Mesothelial cell of epicardium (in vitro differentiated cells): ENCODE data around the gene CPAMD8. TPM values are rescaled to one million over a fixed set of nuclear protein-coding genes. Genes with fewer than 3 reads are reported as not detected.

Experiments used
- DNase-seq, 2 experiments: peaks; one replicate each; pipeline ENCODE4 v3.0.0; 2021; ENCODE audit warnings: low spot score in 2 of 2; ENCODE audit not compliant: unreplicated experiment in 2 of 2
- H3K27ac Mint-ChIP-seq: 2 replicates; pipeline ENCODE4 v1.8.0; 2021; ENCODE audit warnings: mixed read lengths
- H3K27me3 Mint-ChIP-seq: 2 replicates; pipeline ENCODE4 v1.8.0; 2021; ENCODE audit warnings: low read depth, mixed read lengths
- H3K36me3 Mint-ChIP-seq: 2 replicates; pipeline ENCODE4 v1.8.0; 2021; ENCODE audit warnings: mixed read lengths
- H3K4me1 Mint-ChIP-seq: 2 replicates; pipeline ENCODE4 v1.8.0; 2021; ENCODE audit warnings: mixed read lengths
- H3K4me3 Mint-ChIP-seq: 2 replicates; pipeline ENCODE4 v1.8.0; 2021; ENCODE audit warnings: mild to moderate bottlenecking, moderate library complexity, mixed read lengths
- H3K9me3 Mint-ChIP-seq: 2 replicates; pipeline ENCODE4 v1.8.0; 2021; ENCODE audit warnings: mixed read lengths
- CTCF ChIP-seq: fragments of 200-600 bp; sonication (generic); IDR thresholded peaks from one replicate; pipeline ENCODE4 v1.5.0; 2021; ENCODE audit warnings: antibody characterized with exemption; ENCODE audit not compliant: unreplicated experiment
- total RNA-seq: library from RNA; stranded (reverse); gene quantifications from 3 replicates; pipeline ENCODE4 v1.2.1, GENCODE V29; 2021

Gene CPAMD8
- total RNA-seq, 1 donor from 2014 or later = 40.9 TPM

GRCh38 chr19:16851031-16851712 is 175.4 kb downstream of the CPAMD8 start:
- no peak for DNase-seq
- no peak for TF ChIP-seq CTCF
- H3K36me3 Mint-ChIP-seq = peaks cover 50% of the 10 kb centered on the region
- H3K4me3 Mint-ChIP-seq = no peak overlapping the region
- no peaks in the 10 kb centered on the region for H3K4me1 Mint-ChIP-seq
- H3K27ac Mint-ChIP-seq = no peak overlapping the region
- no peaks in the 10 kb centered on the region for H3K9me3 Mint-ChIP-seq
- no peaks in the 10 kb centered on the region for H3K27me3 Mint-ChIP-seq

- TF ChIP-seq CTCF = no peak
- no peak overlapping the region for H3K4me3 Mint-ChIP-seq
- no peak overlapping the region for H3K27ac Mint-ChIP-seq
- no peaks in the 10 kb centered on the region for H3K4me1 Mint-ChIP-seq
- no peaks in the 10 kb centered on the region for H3K9me3 Mint-ChIP-seq
- no peak for DNase-seq
- H3K36me3 Mint-ChIP-seq = peaks cover 52% of the 10 kb centered on the region
- H3K27me3 Mint-ChIP-seq = no peaks in the 10 kb centered on the region
Measured at GRCh38 chr19:16850133-16850532, 176.5 kb downstream of the CPAMD8 start.

DNA sequence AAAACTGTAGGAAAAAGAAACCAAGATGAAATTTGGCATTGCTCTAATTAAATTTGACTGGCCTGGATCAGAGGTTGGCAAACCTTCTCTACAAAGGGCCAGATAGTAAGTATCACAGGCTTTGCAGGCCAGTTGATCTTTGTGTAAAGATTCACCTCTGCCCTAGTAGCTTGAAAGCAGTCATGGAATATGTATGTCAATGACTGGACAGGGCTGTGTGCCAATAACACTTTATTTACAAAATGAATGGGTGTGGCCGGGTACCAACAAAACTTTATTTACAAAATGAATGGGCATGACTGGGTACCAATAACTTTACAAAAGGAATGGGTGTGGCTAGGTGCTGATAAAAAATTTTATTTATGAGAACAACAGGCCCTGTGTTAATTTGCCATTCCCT is 177.4 kb downstream of the CPAMD8 start:
- peaks cover 52% of the 10 kb centered on the region for H3K36me3 Mint-ChIP-seq
- H3K9me3 Mint-ChIP-seq = no peaks in the 10 kb centered on the region
- H3K27me3 Mint-ChIP-seq = no peaks in the 10 kb centered on the region
- H3K27ac Mint-ChIP-seq = no peak overlapping the region
- no peak overlapping the region for H3K4me3 Mint-ChIP-seq
- DNase-seq = no peak
- no peaks in the 10 kb centered on the region for H3K4me1 Mint-ChIP-seq
- no peak for TF ChIP-seq CTCF

DNA sequence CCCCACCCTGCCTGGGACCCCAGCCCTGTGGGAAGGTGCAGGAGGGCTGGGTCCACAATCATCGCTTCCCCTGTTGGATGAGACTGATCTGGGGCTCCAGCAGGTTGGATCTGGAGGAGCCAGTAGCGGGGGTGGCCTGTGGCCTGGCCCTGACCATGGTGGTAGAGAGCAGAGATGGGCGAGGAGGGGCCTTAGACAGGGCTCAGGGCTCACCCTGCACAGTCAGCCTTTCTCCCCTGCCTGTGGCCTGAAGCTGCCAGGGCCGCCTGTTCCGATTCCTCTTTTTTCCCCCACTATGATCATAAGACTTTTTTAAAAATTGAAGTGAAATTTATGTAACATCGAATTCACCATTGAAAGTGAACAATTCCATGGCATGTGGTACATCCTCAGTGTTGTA is 179.2 kb downstream of the CPAMD8 start:
- TF ChIP-seq CTCF = no peak
- no peaks in the 10 kb centered on the region for H3K9me3 Mint-ChIP-seq
- H3K36me3 Mint-ChIP-seq = peaks cover 61% of the 10 kb centered on the region
- H3K27ac Mint-ChIP-seq = no peak overlapping the region
- no peak overlapping the region for H3K4me3 Mint-ChIP-seq
- H3K27me3 Mint-ChIP-seq = no peaks in the 10 kb centered on the region
- H3K4me1 Mint-ChIP-seq = no peaks in the 10 kb centered on the region
- no peak for DNase-seq

DNA sequence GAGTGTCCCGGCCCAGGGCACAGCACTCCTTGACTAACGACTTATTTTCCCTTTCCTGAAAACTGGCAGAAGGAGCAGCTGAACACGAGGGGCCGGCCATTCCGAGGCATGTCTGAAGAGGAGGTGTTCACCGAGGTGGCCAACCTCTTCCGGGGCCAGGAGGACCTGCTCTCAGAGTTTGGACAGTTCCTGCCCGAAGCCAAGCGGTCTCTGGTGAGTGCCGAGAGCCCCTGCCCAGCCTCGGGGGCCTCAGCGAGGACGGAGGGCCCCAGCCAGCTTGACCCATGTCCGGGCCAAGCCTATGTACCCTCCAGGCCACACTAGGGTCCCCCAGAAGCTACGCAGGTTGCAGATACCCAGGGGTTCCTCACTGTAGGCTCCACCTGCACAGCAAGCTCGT is 179.7 kb downstream of the CPAMD8 start:
- no peak for DNase-seq
- H3K9me3 Mint-ChIP-seq = no peaks in the 10 kb centered on the region
- no peak overlapping the region for H3K4me3 Mint-ChIP-seq
- no peak for TF ChIP-seq CTCF
- H3K4me1 Mint-ChIP-seq = no peaks in the 10 kb centered on the region
- no peak overlapping the region for H3K27ac Mint-ChIP-seq
- H3K36me3 Mint-ChIP-seq = peaks cover 58% of the 10 kb centered on the region
- H3K27me3 Mint-ChIP-seq = no peaks in the 10 kb centered on the region

Other genes starting within 250 kb of the CPAMD8 start
- gene SIN3B, start 197.4 kb downstream of the CPAMD8 start, total RNA-seq = 112 to 117 TPM (median 116 TPM) in 3 replicates
- gene F2RL3, start 137.8 kb downstream of the CPAMD8 start, total RNA-seq = not detected in 3 replicates
- 11.9 to 14.7 TPM (median 13.3 TPM) in 3 replicates for gene HAUS8, start 48.6 kb upstream of the CPAMD8 start, total RNA-seq
- gene MYO9B, start 49.0 kb upstream of the CPAMD8 start, total RNA-seq = 86.0 to 90.8 TPM (median 87.7 TPM) in 3 replicates
- gene USE1, start 188.5 kb upstream of the CPAMD8 start, total RNA-seq = 24.4 to 26.0 TPM (median 25.8 TPM) in 3 replicates
- gene OCEL1, start 199.4 kb upstream of the CPAMD8 start, total RNA-seq = 14.3 to 19.2 TPM (median 16.2 TPM) in 3 replicates
- gene NR2F6, start 219.1 kb upstream of the CPAMD8 start, total RNA-seq = 59.1 to 61.8 TPM (median 61.2 TPM) in 3 replicates
- gene USHBP1, start 237.9 kb upstream of the CPAMD8 start, total RNA-seq = 0.45 TPM in 1 of 3 replicates, not detected in the others
- gene BABAM1, start 240.6 kb upstream of the CPAMD8 start, total RNA-seq = 91.6 to 98.6 TPM (median 92.2 TPM) in 3 replicates